ENCODE data around the gene TBX1. TPM values are rescaled to one million over a fixed set of nuclear protein-coding genes. Genes with fewer than 3 reads are reported as not detected.

The TBX1 gene
- total RNA-seq, 1 experiment from 2014 or later: 0.74 TPM

DNA sequence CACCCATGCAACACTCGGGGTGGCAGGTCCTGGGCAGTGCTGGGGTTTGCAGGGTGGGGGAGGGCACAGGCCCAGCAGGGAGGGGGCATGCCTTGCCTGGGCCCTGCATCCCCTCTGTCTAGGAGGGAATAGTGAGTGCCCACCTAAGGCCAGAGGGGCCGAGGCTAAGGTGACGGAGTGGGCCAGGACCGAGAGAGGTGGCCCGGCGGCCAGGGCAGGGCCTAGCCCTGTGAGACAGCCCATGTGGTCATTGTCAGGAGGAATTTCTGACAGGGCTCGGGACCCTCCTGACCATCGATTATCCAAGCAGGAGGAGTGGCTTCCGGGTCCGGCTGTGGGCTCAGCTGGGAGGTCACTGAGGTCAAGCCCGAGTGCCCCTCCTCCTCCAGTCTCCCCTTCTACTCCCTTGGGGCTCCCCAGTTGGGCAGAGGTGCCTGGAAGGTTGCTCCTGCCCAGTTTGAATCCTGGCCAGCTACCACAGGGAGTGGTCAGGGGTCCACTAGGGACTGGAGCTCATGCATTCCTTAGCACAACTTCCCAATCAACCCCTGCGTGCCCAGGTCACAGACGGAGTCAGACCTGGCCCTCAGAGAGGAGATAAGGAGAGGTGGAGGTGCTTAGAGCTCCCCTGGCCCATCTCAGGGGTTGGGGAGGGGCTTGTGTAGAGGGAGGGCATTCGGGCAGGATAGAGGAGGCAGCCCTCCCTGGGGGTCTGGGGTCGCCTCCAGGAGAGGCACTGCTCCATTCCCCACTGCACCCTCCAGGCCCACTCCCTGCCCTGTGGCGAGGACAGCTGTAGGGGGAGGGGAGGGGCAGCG, 22.5 kb upstream of the TBX1 start:
- ChIA-PET POLR2A (ENCODE audit: unreplicated experiment) (no interaction called here), CTCF (no interaction called here)
- no TSS peak for BruUV-seq (replicated peaks)

DNA sequence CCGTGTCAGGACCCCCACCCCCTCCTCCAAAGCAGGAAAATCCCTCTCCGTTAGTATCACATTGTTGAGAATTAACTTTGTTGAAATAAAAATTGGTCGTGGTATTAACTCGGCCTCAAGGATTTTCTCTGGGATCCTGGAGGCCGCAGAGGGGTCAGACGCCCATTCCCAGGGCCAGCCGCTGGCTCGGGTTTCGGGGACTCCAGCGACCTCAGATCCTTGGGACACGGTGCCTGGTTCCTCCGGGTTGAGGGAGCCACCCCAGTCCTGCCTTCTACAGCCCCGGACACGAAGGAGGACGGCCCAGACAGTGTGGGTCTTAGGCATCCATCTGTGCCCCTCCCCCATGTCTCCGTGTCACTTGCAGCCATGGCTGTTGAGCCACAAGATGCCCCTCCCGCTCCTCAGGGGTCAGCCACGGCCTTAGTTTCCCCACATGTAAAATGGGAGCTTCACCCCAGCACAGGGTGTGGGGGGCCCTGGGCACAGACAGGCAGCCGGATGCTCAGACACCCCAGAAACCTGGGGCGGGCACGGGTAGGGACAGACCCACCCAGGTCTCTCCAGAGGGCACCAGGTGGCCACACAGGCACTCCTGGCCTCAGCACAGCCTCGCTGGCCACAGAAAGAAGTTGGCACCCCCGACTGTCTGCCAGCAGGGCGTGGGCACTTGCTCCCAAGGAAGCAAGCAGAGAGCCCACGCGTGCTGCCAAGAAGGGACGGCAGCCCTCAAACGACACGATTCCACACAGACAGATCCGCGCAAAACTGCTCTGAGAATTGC, 21.7 kb upstream of the TBX1 start:
- Histone ChIP-seq H4K20me1 (ENCODE audit: insufficient read depth) (no peaks in the 10 kb centered on the region), H3K4me2 (no peak overlapping the region), H3K27ac (no peak overlapping the region), H3K9me2 (ENCODE audit: insufficient read depth) (no peaks in the 10 kb centered on the region), H3K4me1 (replicated peaks; ENCODE audit: insufficient read depth) (no peaks in the 10 kb centered on the region), H3F3A (ENCODE audit: insufficient read depth, low read depth) (no peaks in the 10 kb centered on the region), H3K9me3 (ENCODE audit: insufficient read depth, low read depth) (no peaks in the 10 kb centered on the region), H3K79me2 (ENCODE audit: low read depth) (no peaks in the 10 kb centered on the region), H3K27me3 (ENCODE audit: insufficient read depth, low read depth) (no peaks in the 10 kb centered on the region), H2AFZ (no peak overlapping the region), H3K36me3 (ENCODE audit: low read depth) (no peaks in the 10 kb centered on the region), H3K4me3 (no peak overlapping the region)
- intact Hi-C loops (cut with micrococcal nuclease; ENCODE audit: unreplicated experiment): no loop called here
- DNase-seq: no peak
- TF ChIP-seq EZH2 (IDR thresholded peaks at IDR 0.05; ENCODE audit: low read depth): no peak
- TF ChIP-seq, protein P1, sequence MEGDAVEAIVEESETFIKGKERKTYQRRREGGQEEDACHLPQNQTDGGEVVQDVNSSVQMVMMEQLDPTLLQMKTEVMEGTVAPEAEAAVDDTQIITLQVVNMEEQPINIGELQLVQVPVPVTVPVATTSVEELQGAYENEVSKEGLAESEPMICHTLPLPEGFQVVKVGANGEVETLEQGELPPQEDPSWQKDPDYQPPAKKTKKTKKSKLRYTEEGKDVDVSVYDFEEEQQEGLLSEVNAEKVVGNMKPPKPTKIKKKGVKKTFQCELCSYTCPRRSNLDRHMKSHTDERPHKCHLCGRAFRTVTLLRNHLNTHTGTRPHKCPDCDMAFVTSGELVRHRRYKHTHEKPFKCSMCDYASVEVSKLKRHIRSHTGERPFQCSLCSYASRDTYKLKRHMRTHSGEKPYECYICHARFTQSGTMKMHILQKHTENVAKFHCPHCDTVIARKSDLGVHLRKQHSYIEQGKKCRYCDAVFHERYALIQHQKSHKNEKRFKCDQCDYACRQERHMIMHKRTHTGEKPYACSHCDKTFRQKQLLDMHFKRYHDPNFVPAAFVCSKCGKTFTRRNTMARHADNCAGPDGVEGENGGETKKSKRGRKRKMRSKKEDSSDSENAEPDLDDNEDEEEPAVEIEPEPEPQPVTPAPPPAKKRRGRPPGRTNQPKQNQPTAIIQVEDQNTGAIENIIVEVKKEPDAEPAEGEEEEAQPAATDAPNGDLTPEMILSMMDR (conservative IDR thresholded peaks at IDR 0.05): no peak
- ChIA-PET POLR2A (ENCODE audit: unreplicated experiment) (no interaction called here), CTCF (no interaction called here)
- BruUV-seq (replicated peaks): no TSS peak

More for the DNA sequence above, 22.5 kb upstream of the TBX1 start:
- Histone ChIP-seq H3K9me3 (ENCODE audit: insufficient read depth, low read depth) (no peaks in the 10 kb centered on the region), H3F3A (ENCODE audit: insufficient read depth, low read depth) (no peaks in the 10 kb centered on the region), H3K36me3 (ENCODE audit: low read depth) (no peaks in the 10 kb centered on the region), H3K4me2 (no peak overlapping the region), H3K4me1 (replicated peaks; ENCODE audit: insufficient read depth) (no peaks in the 10 kb centered on the region), H2AFZ (no peak overlapping the region), H3K79me2 (ENCODE audit: low read depth) (no peaks in the 10 kb centered on the region), H3K27me3 (ENCODE audit: insufficient read depth, low read depth) (no peaks in the 10 kb centered on the region), H3K27ac (no peak overlapping the region), H3K4me3 (no peak overlapping the region), H3K9me2 (ENCODE audit: insufficient read depth) (no peaks in the 10 kb centered on the region), H4K20me1 (ENCODE audit: insufficient read depth) (no peaks in the 10 kb centered on the region)
- DNase-seq: no peak
- TF ChIP-seq, protein P1 (conservative IDR thresholded peaks at IDR 0.05): no peak
- intact Hi-C loops (cut with micrococcal nuclease; ENCODE audit: unreplicated experiment): no loop called here

DNA sequence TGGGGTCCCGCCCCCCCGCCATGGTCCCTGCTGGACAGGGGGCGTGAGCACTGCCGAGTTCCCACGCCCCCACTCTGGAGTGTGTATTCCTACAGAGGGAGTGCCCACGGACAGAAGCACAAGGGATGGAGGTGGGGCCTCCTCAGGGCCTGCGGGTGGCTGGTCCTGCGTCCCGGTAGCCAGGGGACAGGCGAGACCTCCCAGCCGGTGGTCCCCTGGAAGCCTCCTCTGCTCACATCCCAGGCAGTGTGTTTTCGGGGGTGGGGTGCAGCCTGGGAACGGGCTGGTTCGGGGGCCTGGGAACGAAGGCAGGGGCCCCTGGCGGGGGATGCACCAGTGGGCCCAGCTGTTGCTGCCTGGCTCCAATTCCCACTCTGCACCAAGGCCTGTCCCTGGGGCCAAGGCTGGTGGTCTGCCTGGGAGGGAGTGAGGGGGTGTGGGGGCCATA, 21.1 kb upstream of the TBX1 start:
- Histone ChIP-seq H2AFZ (no peak overlapping the region), H3K27me3 (ENCODE audit: insufficient read depth, low read depth) (no peaks in the 10 kb centered on the region), H3K9me2 (ENCODE audit: insufficient read depth) (no peaks in the 10 kb centered on the region), H3K79me2 (ENCODE audit: low read depth) (no peaks in the 10 kb centered on the region), H3K36me3 (ENCODE audit: low read depth) (no peaks in the 10 kb centered on the region), H3K9me3 (ENCODE audit: insufficient read depth, low read depth) (no peaks in the 10 kb centered on the region), H4K20me1 (ENCODE audit: insufficient read depth) (no peaks in the 10 kb centered on the region), H3F3A (ENCODE audit: insufficient read depth, low read depth) (no peaks in the 10 kb centered on the region), H3K4me1 (replicated peaks; ENCODE audit: insufficient read depth) (no peaks in the 10 kb centered on the region), H3K4me2 (no peak overlapping the region), H3K4me3 (no peak overlapping the region), H3K27ac (no peak overlapping the region)
- ChIA-PET CTCF (no interaction called here), POLR2A (ENCODE audit: unreplicated experiment) (no interaction called here)
- no TSS peak for BruUV-seq (replicated peaks)
- no peak for TF ChIP-seq EZH2 (IDR thresholded peaks at IDR 0.05; ENCODE audit: low read depth)
- TF ChIP-seq, protein P1 (conservative IDR thresholded peaks at IDR 0.05): no peak
- no peak for DNase-seq
- intact Hi-C loops (cut with micrococcal nuclease; ENCODE audit: unreplicated experiment): no loop called here
